Epidermal melanocyte (primary cell): ENCODE measurements around the gene GNL3L.
A peak's percentile ranks its signal among the peaks of the same experiment; 100 is the strongest.
"Not testable (repeated sequence)": the region's sequence is repeated elsewhere in the genome, so short reads cannot be mapped to it uniquely, and the experiment has no call there.

Experiments used
- DNase-seq: peaks from one replicate; pipeline ENCODE4 v3.0.0; 2011; ENCODE audit warnings: low spot score; ENCODE audit not compliant: insufficient read length

The GNL3L gene, protein sequence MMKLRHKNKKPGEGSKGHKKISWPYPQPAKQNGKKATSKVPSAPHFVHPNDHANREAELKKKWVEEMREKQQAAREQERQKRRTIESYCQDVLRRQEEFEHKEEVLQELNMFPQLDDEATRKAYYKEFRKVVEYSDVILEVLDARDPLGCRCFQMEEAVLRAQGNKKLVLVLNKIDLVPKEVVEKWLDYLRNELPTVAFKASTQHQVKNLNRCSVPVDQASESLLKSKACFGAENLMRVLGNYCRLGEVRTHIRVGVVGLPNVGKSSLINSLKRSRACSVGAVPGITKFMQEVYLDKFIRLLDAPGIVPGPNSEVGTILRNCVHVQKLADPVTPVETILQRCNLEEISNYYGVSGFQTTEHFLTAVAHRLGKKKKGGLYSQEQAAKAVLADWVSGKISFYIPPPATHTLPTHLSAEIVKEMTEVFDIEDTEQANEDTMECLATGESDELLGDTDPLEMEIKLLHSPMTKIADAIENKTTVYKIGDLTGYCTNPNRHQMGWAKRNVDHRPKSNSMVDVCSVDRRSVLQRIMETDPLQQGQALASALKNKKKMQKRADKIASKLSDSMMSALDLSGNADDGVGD

DNA sequence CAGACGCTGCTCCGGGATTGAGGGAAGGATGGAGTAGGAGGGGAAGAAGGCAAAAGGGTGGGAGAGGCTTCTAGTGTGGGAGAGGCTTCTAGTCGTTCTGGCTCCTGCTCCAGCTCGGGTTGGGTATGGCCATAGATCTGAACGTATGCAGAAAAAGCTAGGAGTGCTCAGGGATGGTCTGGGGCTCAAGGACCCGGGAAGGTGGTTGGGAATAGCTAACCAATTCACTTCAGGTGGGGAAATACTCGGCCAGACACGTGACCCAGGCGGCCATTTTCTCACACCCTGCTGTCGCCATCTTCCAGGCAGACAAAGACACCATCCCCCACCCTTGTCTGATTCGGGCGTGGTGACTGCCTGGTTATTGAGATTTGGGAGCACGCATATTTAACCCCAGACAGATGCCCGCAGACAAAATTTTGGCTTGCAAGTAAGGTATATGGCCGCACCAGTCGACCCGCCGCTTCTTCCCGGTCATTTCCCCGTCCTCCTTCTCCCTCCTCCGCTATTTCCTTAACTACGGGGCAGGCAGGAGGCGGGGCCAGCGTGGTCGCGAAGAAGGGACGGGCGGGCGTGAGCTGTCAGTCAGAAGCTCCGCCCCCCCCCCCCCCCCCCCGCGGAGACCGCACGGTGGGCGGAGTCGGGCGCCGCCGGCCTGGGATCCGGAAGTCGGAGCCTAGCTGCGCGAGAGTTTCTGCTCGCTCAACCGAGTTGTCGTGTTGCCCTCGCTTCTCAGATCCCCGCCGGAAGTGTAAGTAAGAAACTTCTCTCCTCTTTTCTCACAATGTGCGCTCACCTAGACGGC is at the start of gene GNL3L:
GNL3L (plus strand) TSS at position 668 of the 805 bp plus-strand sequence. CDS start 2,348 bp downstream, outside the sequence.
- DNase-seq, result peak; percentile 62

DNA sequence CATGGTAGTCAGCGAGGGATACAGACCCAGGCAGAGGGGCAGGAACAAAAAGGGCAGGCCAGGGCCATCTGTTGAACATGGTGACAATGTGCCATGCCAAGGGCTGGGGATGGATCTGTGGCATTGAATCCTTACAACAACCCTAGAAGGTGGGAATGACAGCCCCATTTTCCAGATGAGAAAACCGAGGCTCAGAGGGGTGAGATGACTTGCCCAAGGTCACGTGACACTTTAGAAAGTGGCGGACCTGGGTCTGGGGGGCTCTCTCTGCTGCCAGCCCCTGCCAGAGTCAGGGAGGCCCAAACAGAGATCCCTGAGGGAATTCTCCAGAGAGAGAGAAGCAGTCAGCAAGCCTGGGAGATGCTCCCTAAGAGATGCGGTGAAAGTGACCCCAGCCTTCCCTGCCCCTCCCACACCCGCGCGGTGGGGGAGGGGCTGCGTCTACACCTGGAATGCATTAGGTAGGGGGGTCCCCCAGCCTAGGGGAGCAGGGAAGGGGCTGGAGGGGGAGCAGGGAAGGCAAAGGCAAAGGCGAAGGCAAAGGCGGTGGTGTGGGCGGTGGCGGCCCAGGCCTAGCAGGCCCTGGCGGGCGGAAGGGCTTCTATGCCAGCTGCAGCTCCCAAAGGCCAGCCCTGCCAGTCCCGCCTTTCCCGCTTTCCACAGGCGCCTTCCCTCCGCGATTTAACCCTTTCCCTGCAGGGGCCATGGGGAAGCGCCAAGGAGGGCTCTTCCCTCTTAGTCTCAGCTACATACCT is 47.0 kb upstream of the GNL3L start:
- DNase-seq, result peak; percentile 14

DNA sequence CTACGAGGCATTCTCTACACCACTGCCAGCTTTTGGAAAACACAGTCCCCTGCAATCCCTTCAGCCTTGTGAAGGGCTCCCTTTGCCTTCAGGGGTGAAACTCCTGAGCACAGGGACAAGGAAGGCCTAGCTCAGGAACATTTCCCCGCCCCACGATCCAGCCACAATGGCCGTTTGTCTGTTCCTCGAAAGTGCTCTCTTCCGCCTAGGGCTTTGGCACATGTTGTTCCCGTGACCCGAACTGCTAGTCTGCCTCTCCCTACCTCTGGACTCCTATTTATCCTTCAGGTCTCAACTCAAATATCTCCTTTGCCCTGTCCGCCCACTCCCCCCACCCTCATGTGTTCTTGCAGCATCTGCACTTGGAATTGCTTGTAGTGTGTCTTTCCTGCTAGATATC is 46.1 kb upstream of the GNL3L start:
- DNase-seq, result peak; percentile 24

DNA sequence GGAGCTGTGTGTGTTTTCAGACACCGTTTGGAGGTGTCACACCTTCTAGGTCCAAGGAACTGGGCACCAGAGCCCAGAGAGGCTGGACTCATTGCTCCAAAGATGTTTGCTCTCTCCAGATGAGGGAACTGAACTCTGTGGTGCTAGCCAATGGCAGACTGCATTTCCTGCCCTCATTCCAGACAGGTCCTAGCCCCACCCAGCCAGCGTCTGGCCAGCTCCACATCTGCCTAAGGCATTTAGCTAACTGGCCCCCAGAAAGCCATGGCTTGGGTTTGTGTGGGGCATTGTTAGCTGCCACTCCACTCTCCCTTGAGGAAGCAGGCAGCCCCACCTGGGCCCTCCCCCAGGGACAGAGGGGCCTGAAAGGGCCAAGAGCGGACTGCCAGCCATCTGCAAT is 45.4 kb upstream of the GNL3L start:
- DNase-seq, result no peak

DNA sequence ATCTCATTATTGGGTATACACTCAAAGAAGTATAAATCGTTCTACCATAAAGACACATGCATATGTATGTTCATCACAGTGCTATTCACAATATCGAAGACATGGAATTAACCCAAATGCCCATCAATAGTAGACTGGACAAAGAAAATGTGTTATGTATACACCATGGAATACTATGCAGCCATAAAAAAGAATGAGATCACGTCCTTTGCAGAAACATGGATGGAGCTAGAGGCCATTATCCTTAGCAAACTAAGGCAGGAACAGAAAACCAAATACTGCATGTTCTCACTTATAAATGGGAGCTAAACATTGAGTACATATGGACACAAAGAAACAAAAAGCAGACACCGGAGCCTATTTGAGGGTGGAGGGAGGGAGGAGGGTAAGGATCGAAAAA is 40.2 kb upstream of the GNL3L start:
- not testable (repeated sequence) for DNase-seq

DNA sequence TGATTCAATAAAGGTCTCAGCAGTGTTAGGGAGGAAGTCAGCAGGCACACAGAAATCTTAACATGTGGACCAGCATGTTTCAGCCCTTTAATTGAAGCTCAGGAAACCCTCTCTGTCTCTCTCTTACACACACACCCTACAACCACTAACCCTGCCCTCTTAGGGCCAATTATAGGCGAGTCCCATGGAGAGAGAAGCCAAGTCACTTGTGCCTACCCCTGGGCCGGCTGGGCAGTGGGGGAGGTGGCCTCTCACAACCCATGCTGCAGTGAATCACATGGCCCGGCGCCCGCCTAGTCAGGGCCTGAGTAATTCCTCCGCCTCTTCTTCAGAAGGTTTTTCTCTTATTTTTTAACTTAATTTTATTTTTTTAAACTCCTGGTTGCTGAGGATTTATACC is 37.7 kb upstream of the GNL3L start:
- peak; percentile 18 for DNase-seq

DNA sequence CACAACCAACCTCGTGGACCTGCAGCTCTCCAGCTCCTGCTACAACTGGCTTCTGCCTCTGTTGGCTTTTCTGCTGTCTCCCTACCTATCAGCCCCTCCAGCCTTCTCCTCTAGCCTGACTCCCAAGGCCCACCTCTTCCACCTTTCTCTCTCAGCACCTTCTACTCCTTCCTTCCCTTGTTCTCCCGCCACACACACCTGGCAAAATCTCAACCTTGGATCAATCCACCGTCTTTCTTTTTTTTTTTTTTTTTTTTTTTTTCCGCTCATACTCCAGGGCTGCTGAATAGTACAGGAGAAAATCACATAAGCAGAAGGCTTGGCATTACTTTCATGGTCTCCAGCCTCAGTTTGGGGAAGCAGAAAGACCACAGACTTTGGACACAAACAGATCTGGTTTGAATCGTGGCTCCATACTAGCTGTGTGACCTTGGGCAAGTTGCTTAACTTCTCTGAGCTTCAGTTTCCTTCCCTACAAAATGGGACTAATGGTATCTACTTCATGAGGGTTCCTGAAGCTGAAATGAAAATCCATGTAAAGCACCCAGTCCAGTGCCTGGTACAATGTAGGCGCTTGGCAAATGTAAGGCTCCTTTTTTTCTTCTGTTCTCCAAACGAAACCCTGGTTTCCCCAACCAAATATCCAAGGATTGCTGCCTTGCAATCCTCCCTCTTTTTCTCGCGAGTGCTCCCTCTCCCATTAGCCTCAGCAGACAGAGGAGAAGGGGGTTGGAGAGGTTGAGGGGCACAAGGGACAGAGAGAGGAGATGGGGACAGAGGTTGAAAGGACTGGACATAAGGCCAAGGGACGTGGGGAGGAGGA is 35.6 kb upstream of the GNL3L start:
- no peak for DNase-seq

DNA sequence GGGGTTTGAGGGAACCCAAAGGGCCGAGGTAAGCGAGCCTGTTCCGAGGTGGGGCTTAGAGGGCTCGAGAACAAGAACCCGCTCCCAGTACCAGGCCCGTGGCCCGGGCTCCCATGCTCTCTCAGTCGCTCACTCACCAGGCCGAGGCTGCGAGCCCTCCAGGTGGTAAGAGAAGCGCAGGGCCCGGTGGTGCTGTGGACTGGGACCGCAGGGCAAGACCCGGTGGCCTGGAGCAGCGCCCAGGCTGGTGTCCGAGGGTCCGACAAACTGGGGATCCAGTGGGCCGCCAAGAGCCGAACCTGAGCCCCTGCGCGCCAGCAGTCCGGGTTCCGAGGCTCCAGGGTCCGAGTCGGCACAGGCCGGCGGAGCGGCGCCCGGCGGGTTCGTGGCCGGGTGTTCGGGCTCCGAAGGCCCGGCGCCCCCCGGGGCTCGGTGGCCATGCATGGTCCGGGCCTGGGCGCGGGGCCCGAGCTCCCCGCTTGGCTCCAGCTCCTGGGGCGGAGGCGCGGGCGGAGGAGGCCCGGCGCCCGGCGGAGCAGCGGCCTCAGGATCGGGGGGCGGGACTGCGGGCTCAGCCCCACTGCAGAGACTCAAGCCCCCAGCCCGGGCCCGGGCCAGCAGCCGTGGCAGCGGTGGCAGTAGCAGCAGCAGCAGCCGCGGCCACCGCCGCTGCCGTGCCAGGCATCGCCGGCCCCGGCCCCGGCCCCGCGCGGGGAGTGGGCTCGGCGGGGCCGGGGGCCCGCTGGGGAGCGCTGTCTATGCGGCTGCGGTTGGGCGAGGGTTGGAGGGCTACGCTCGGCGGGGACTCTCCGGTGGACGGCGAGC is 34.8 kb upstream of the GNL3L start:
- DNase-seq, result peak; percentile 14

DNA sequence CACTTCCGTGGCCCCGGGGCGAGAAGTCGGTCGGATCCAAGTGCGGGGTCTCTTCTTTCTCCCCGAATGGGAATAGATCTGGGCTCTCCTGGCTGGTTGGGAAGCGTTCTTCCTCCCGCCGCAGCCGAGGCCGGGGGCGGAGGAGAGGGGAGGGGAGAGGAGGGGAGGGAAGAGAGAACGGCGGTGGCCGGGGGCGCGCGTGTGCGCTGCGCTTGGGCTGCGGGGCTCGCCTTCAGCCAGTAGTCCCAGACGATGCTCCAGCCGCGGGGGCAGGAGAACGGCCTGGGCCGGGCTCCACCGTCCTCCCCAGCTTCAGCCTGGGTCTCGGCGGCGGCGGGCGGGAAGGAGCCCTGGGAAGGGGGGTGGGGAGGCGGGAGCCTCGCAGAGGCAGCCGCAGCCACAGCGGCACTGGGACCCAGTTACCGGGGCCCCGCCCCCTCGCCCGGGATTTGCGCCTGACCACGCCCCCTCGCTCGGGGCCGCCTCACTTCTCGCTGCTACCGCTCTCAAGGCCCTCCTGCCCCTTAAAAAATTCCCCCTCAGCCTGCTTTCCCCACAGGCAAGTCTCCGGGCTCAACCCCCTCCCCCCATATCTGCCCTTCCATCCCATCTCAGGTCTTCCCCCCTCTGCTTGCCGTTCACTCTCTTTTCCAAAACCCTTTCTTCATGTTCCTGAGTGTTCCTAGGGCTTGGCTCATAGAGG is 34.1 kb upstream of the GNL3L start, which contains the start of gene FGD1:
FGD1 (minus strand) TSS at position 421 of the 703 bp plus-strand sequence. CDS start 802 bp downstream, outside the sequence.
- peak; percentile 77 for DNase-seq

DNA sequence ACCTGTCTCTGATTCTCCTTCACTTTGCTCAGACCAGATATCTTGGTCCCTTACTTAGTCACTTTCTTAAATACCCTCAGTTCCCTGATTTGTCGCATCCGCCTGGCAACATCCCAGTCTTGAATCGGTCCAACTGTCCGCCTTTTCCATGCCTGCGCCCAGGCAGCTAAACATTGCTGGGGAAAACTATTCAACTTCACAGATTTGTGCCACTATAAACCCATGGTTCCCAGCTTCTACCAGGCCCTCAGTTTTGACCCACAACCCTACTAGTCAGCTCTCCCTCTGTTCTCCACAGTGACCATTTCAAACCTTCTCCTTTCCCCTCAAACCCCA is 33.5 kb upstream of the GNL3L start:
- no peak for DNase-seq

DNA sequence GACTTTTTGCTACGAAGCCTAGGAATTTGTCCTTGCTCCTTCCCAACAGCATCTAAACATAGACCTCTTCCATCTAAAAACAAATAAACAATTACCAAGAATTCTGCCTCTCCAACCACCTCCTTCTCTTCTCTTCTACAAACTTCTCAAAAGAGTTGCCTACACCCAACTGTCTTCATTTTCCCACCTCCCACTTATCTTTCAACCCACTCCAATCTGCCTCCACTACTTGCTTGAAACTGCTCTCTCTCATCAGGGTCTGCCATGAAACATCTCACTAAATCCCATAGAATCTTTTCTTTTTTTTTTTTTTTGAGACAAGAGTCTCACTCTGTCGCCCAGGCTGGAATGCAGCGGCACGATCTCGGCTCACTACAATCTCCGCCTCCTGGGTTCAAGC is 33.1 kb upstream of the GNL3L start:
- DNase-seq, result no peak

DNA sequence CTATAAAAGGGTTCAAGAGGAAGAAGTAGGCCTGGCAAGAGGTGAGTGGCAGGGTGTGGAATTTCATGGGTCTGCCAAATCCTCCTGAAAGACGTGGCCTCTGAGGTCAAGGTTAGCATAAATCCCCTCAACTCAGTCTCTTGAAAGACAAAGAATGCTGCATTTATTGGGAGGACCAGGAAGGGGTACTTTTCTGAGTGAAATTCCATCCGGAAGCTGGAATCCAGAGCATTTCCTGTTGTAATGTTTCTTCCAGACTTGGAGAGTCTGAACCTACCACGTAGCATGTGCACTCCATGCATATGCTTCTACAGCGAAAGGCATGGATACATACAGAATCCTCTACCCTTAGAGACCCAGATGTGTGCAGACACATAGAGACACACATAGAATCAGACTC is 20.6 kb upstream of the GNL3L start:
- no peak for DNase-seq

DNA sequence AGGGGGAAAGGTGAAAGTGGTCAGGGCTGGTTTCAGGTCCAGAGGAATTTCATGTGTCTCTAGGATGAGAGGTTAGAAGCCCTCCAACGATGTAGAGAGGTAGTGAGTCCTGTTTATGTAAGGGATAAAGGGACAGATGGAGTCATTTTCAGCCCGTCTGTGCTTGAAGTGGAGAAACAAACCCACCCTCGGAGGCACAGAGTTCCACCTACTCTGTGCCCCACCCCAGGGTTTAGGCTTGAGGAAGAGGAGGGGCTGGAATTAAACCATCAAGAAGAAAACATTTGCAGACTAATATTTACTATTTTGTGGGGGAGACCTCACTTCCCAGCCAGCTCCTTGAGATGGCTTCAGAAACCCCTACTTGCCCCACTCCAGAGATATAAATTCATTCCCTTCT is 868 bp upstream of the GNL3L start:
- DNase-seq, result no peak

DNA sequence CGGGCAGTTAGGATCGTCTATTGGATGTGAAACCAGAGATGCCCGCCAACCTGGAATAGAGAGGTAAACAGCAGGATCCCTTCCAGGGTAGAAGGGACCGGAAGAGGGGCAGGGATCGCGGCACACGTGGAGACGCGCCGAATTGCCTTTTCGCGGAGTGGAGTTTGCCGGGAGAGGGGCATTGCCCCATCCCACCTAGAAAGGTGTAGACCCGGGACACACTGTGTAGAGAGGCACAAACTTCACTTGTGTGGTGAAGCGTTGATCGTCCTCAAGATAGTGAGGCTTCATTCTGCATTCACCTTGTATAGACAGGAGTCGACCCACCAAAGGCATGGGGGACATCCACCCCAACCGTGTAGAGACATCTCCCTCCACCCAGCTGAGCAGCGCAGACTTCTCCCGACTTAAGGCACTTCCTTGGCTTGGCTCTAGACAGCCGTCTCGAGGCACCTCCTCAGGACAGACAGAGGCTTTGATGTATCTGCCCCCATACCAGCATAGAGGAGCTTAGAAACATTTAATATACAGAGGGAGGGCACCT is 410 bp downstream of the GNL3L start:
- no peak for DNase-seq

DNA sequence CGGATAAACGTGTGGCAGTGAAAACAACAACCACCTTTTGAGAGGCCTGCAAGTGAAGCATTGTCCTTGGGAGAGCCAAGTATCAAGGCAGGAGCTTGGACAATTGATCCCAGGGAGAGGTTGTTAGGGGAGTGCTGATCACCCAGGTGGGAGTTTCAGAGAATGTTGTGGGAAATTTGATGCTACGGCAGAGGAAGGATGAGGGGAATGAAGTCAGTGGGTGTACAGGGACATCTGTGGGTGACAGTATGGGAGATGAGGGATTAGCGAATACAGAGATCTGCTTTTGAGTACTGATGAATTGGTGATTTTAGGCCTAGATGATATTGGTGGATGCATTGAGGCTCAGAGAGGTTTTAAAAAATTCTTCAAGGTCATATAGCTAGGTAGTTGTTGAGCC is 4.3 kb downstream of the GNL3L start:
- DNase-seq, result no peak

DNA sequence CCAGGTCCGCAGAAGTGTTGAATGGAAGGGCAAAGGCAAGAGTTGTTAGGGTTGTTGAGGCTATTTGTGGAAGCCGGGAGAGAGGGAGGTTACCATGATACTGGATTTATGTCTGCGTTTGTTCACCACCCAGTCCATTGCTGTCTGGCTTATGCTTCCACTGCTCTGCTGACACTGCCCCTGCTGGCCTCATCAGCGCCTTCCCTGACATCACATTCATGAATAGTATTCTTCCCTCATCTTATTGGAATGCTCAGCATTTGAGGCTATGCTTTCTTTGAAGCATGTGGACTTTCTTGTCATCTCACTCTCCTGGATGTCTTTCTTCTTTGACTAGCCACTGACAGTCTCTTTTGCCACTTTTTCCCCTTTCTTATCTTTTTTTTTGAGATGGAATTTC is 10.3 kb downstream of the GNL3L start:
- DNase-seq, result no peak

DNA sequence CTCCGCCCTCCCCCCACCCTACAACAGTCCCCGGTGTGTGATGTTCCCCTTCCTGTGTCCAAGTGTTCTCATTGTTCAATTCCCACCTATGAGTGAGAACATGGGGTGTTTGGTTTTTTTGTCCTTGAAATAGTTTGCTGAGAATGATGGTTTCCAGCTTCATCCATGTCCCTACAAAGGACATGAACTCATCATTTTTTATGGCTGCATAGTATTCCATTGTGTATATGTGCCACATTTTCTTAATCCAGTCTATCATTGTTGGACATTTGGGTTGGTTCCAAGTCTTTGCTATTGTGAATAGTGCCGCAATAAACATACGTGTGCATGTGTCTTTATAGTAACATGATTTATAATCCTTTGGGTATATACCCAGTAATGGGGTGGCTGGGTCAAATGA is 12.2 kb downstream of the GNL3L start:
- DNase-seq, result not testable (repeated sequence)

DNA sequence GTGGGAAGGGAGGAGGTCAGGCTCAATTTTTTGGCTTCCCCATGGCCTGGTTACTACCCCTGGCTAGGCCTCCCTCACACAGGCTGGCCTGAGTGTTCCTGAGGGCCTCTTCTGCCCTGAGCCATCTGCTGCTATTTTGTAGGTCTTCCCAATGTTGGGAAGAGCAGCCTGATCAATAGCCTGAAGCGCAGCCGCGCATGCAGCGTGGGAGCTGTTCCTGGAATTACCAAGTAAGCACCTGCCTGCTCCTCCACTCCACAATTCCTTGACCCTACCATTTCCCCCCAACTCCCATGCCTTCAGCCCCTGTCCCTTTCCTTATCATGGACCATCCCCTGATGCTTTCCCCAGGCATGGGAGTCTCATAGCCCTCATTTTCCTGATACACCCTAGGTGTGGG is 20.8 kb downstream of the GNL3L start:
- no peak for DNase-seq

DNA sequence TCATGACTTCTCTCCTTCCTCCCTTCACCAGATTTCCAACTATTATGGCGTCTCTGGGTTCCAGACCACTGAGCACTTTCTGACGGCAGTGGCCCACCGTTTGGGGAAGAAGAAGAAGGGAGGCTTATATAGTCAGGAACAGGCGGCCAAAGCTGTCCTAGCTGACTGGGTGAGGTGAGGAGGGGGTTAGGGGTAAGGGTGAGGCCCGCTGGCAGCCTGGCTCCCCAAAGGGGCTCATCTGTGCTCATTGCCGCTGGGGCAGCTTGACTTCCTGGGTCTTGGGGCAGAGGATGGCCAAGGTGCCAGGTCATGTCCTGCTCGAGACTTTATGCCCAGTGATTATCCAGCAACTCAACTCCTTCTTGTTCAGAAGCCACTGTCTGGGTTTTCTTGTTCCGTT is 21.8 kb downstream of the GNL3L start:
- DNase-seq, result no peak
